Suppressor macrophage (primary cell): ENCODE measurements around the gene DAPK2.

Experiments used
- DNase-seq, 4 experiments: peaks; one replicate each; pipeline ENCODE4 v3.0.0-alpha.2; 2020 to 2022

Gene DAPK2

GRCh38 chr15:63941698-63942465 is 104.4 kb downstream of the DAPK2 start:
- no peak for DNase-seq

- no peak for DNase-seq
Measured at GRCh38 chr15:63940966-63941620, 105.2 kb downstream of the DAPK2 start.

DNA sequence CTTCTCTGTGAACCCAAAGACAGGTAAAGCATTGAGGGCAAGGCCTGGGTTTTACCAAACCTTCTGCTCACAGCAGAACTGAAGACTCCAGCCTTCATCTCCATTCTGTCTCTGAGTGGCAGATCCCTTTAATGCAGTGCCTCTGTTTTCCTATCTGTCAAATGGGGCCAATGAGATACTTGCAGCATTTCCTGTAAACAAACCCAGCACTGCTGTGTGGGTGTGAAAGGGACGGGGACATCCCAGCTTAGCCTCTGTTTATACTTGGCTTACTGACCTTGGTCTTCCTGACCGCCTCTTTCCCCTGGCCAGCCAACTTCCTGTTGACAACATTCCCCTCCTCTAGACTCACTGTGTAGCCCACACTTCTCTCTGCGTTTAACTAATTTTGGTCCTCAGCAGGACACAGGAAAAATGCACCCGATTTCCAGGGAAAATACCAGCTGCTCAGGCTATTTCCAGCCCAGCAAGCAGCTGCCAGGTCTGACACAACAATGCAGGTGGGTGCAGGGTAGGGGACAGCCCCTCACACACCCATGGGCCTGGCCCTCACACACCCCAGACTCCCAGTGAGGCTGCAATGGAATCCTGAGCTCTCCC is 106.7 kb downstream of the DAPK2 start:
- peak; percentile 43 to 83 (median 75) for DNase-seq

- peak in 3 of 4 experiments; percentile 53 to 66 (median 57) for DNase-seq
Measured at GRCh38 chr15:63938486-63939061, 107.7 kb downstream of the DAPK2 start.

GRCh38 chr15:63933522-63933921 is 112.8 kb downstream of the DAPK2 start:
- DNase-seq, result peak in 3 of 4 experiments; percentile 26 to 58 (median 35)

DNA sequence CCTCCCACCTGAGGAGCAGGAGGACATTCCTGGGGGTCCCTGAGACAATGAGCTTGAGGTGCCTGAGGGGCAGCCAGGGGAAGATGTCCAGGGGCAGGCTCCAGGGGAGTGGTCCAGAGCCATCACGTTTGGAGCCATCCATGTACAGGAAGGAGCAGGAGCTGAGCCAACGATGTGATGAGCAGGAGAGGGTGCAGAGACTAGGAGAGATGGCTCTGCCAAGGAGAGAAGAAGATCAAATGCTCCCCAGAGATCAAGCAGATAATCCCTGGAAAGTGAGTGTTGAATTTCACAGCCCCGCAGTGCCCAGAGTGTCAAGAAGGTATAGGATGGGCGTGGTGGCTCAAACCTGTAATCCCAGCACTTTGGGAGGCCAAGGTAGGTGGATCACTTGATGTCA is 114.7 kb downstream of the DAPK2 start:
- no peak for DNase-seq

GRCh38 chr15:63930034-63930433 is 116.3 kb downstream of the DAPK2 start:
- no peak for DNase-seq

- DNase-seq, result peak; percentile 27 to 62 (median 54)
Measured at GRCh38 chr15:63928185-63928842, 118.0 kb downstream of the DAPK2 start.

DNA sequence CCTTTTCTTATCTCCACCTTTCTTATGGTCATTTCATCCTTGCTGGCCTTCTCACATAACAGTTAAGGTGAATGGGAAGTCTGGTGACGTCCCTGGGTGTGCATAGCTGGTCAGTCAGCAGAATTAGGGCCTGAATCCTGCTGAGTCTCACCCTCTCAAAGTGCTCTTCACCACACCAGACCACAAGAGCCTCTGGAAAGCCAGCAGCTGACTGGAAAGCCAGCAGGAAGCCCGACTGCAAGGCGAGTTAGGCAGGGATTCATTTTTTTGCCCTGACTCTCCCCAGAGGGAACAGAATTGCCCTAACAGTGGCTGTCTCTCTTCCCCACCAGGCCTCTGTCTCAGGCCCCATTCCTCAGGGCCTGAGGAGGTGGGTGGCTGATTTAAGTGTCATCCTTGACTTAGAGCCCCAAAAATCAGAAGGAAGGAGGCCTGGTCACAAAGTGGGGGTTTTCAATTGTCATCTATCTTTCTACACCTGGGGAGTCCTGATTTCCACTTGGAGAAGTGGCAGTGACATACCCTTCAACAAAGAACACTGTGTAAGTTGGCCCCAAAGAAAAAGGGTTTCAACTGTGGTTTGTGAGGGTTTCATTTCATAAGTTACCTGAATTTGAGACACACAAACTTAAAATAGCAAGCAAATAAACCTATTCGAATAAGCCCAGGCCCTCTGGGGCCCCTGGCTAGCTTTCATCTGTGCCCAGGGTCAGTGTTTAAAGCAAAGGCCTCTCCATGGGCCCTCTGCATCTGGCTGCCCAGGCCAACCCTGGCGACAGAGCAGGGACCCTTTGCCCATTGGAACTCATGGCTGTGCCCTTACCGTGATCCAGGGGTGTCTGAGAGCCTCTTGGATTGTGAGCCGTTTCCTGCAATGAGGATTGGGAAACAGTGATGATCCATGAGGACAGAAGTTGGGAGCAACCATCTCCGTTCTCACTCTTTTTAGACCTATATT is 122.0 kb downstream of the DAPK2 start:
- peak in 1 of 4 experiments; percentile 16 for DNase-seq

DNA sequence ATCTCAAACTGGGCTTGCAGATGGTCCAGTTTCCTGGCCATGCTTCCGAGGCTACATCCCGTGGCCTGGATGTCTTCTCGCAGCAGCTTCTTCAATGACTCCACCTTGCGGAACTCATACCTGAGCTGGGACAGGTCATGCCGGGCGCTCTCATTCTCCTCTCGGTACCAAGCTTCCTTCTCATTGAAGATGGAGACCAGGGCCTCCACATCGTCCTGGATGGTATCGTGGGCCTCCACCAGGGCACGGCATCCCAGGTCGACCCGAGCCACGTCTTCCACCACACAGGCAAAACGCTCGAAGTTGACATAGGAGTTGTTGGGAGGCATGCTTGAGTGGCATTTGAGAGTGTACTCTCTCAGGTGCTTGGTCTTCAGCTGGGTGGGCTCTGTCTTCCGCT is 123.4 kb downstream of the DAPK2 start:
- DNase-seq, result no peak

- DNase-seq, result no peak
Measured at GRCh38 chr15:63922261-63922904, 123.9 kb downstream of the DAPK2 start.

DNA sequence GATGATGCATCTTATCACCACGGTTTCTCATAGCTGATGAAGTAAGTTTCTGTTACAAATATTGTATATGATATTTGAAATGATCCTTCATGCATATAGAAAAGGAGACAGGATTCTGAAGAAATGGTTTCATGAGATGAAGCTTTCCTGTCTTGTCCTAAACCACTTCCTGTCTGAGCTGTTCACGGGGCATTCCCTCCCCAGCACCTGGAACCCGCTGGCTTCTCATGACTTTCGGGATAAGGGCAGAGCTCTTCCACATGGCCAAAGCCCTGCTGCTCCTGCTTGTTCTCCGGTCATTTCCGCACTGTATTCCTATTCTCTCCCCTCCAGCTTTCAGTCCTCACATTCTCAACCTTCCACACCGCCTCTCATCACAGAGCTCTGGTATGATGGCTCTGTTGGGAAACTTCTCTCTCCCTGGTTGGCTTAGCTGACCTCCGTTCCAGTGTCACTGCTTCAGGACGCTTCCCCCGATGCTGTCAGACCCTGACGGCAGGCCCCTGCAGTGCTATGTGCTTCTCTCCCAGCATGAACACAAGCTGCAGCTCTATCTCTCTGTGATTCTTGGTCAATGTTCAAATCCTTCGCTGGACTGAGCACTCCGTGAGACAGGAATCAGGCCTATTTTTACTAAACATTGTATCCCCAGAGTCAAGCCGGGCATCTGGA is 125.6 kb downstream of the DAPK2 start:
- no peak for DNase-seq

GRCh38 chr15:63918901-63919348 is 127.4 kb downstream of the DAPK2 start:
- DNase-seq, result no peak

GRCh38 chr15:63918317-63918672 is 128.0 kb downstream of the DAPK2 start:
- no peak for DNase-seq

- no peak for DNase-seq
Measured at GRCh38 chr15:63917588-63918316, 128.5 kb downstream of the DAPK2 start.

DNA sequence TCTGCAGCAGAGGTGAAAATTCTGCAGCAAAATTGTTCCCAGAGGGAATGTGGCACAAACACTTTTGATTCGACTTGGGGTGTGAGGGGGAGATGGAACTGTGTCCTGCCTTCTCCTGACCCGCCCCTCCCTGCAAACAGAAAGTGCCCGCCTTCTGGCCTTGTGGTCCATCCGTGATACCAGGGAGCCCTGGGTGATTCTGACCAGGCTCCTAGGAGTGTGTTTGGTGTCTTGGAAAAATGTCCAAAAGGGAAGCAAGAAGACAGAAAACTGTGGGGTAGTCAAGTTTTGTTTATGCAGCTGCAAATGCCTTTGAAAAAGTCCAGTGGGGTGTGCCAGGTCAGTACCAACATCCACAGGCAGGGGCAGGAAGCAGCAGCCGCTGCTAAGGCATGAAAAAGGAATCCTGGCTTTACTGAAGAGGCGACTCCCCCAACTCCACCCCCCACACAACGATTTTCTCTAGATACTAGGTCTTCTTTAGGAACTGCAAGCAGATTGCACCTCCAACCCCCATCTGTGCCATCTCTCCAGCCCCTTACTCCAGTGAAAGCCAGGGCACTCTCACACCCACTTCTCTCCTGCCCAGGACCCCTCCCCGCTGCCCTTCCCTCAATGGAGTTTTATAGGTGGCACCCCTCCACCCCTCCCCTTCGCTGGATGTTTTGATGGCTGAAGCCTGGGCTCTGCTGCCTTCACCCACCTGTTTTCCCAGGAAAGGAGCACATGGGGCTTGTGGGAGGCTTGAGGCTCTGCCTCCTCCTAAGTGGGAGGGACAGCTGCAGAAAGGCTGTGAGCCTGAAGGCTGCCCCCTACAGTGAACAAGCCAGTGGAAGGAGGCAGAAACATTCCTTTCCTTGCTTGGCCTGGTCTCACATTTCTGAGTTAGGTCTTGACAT is 130.2 kb downstream of the DAPK2 start:
- no peak for DNase-seq

- no peak for DNase-seq
Measured at GRCh38 chr15:63915209-63915872, 130.9 kb downstream of the DAPK2 start.

DNA sequence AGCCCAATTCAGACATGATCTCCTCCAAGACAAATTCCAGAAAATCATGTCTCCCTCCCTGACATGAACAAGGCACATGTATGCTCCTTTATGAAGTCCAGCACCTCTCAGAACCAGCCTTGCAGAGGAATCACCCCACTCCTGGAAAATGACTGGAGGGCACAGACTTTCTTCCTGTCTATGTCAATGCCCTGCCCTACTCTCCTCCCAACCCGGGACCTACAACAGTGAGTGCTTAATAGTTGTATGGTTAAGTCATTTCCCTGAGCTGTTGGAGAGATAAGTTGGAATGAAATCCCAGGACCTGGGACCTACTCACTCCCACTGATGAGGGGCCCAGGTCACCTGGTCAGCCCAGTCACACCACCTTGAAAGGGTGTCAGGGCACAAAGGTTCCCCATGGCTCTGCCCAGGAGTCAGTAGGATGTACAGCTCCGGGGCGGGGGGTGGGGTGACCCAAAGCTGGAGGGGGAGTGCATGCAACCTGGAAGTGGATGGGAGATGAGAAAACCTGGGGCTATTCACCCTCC is 132.4 kb downstream of the DAPK2 start:
- DNase-seq, result no peak
